Measurements from ENCODE around the gene RBL2. TPM values are rescaled to one million over a fixed set of nuclear protein-coding genes. Genes with fewer than 3 reads are reported as not detected.
A peak's percentile ranks its signal among the peaks of the same experiment; 100 is the strongest.

RBL2 gene
- total RNA-seq, 4 donors from 2014 or later: 27.7 to 115 (median 64.0) TPM

DNA sequence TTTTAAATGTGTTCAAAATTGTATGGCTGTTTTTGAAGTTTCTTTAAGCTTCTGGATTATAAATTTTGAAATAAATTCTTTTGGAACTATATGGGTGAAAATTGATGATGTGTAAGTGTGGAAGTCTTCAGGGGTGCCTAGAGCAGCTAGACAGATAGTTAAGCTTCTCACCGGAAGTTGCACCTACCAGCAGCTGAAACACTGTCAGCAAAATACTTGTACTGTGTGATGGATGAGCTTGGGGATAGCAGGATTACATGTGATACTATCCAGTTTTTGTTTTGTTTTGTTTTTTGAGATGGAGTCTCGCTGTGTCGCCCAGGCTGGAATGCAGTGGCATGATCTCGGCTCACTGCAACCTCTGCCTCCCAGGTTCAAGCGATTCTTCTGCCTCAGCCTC, 19.7 kb downstream of the RBL2 start:
- intact Hi-C loops (cut with DNase I; ENCODE audit: low total_unique reads): no loop called here
- 92% methylated on average over 5 of the region's 5 CpGs; no CpG with 5 or more reads in 1 of the 2 donors for WGBS, 2 donors (ENCODE audit: low coverage in 1 of 2)
- no peak overlapping the region for H3K4me3 ChIP-seq
- H3K36me3 ChIP-seq: peaks cover 0 to 61% (median 18%) of the 10 kb centered on the region in 4 donors
- H3K27me3 ChIP-seq: no peaks in the 10 kb centered on the region
- no peak overlapping the region for H3K27ac ChIP-seq
- in situ Hi-C loops (cut with MboI; ENCODE audit: low pct_ligation_motif_present in 1 of 4, low pct_unique_long_range_greater_than_20kb in 1 of 4, low sequenced_read_pairs in 3 of 4): loop anchor here in 1 of 4 donors (25.0 kb wide), 1 partner anchor 217 kb away; no protein-coding TSS in a partner anchor
- DNase-seq: no peak
- no peaks in the 10 kb centered on the region for H3K9me3 ChIP-seq
- H3K4me1 ChIP-seq: peaks cover 0 to 4% (median 0%) of the 10 kb centered on the region in 4 donors
- TF ChIP-seq POLR2A (IDR thresholded peaks at IDR 0.05) (no peak), EP300 (IDR thresholded peaks at IDR 0.05; ENCODE audit: low read depth) (no peak), POLR2AphosphoS5 (IDR thresholded peaks at IDR 0.05) (no peak)
- TF ChIP-seq, protein P1, sequence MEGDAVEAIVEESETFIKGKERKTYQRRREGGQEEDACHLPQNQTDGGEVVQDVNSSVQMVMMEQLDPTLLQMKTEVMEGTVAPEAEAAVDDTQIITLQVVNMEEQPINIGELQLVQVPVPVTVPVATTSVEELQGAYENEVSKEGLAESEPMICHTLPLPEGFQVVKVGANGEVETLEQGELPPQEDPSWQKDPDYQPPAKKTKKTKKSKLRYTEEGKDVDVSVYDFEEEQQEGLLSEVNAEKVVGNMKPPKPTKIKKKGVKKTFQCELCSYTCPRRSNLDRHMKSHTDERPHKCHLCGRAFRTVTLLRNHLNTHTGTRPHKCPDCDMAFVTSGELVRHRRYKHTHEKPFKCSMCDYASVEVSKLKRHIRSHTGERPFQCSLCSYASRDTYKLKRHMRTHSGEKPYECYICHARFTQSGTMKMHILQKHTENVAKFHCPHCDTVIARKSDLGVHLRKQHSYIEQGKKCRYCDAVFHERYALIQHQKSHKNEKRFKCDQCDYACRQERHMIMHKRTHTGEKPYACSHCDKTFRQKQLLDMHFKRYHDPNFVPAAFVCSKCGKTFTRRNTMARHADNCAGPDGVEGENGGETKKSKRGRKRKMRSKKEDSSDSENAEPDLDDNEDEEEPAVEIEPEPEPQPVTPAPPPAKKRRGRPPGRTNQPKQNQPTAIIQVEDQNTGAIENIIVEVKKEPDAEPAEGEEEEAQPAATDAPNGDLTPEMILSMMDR (IDR thresholded peaks at IDR 0.05): no peak

DNA sequence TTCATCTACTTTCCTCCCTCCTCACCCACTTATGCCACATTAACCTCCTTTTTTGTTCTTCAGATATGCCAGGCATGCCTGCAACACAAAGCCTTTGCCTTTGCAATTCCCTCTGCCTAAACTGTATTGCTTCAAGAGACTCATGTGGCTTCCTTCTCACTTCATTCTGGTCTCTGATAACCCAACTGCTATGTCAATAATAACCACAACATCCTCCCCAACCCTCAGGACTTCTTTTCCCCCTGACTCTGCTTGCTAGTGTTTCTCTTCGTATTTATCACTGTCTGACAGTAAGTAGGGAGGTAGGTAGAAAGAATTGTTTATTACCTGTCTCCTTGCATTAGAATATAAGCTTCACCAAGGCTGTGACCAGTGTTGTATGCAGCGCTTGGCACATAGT, 22.4 kb downstream of the RBL2 start:
- TF ChIP-seq POLR2AphosphoS5 (IDR thresholded peaks at IDR 0.05) (no peak), POLR2A (IDR thresholded peaks at IDR 0.05) (no peak), EP300 (IDR thresholded peaks at IDR 0.05; ENCODE audit: low read depth) (no peak)
- TF ChIP-seq, protein P1 (IDR thresholded peaks at IDR 0.05): no peak
- no peak overlapping the region for H3K4me3 ChIP-seq
- DNase-seq: no peak
- WGBS, 2 donors (ENCODE audit: low coverage in 1 of 2): 73 to 78% methylated on average over 2 of the region's 2 CpGs
- H3K27me3 ChIP-seq: no peaks in the 10 kb centered on the region
- peaks cover 0 to 70% (median 30%) of the 10 kb centered on the region in 4 donors for H3K36me3 ChIP-seq
- intact Hi-C loops (cut with DNase I; ENCODE audit: low total_unique reads) (no loop called here), in situ Hi-C loops (cut with MboI; ENCODE audit: low pct_ligation_motif_present in 1 of 4, low pct_unique_long_range_greater_than_20kb in 1 of 4, low sequenced_read_pairs in 3 of 4) (loop anchor here in 1 of 4 donors (25.0 kb wide), 1 partner anchor 219 kb away; no protein-coding TSS in a partner anchor)
- H3K27ac ChIP-seq: peak overlapping the region; percentile 24 to 48 (median 30)
- H3K9me3 ChIP-seq: no peaks in the 10 kb centered on the region
- peaks cover 0 to 4% (median 0%) of the 10 kb centered on the region in 4 donors for H3K4me1 ChIP-seq

DNA sequence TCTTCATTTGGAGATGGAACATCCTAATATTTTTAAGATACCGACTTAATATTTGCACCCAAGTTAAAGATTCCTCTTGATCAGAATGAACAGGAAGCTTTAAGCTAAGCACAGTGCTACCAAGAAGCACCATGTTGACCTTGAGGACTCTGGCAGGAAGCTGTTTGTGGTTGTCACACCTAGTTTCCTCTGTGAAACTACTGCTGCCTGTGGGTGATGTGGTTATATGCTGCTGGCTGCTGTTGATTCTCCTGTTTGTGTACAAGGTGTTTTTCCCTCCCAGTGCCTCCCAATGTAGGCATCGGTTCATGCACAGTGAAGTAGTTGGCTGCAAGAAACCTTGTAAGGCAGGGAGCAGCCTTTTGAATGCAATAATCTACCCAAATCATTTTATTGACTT, 23.4 kb downstream of the RBL2 start:
- Histone ChIP-seq H3K4me3 (no peak overlapping the region), H3K27me3 (no peaks in the 10 kb centered on the region), H3K36me3 (peaks cover 0 to 74% (median 30%) of the 10 kb centered on the region in 4 donors), H3K27ac (peak overlapping the region; percentile 24 to 48 (median 32)), H3K4me1 (peaks cover 0 to 4% (median 0%) of the 10 kb centered on the region in 4 donors), H3K9me3 (no peaks in the 10 kb centered on the region)
- WGBS, 2 donors (ENCODE audit: low coverage in 1 of 2): 57 to 79% methylated on average over 1 to 2 of the region's 2 CpGs
- in situ Hi-C loops (cut with MboI; ENCODE audit: low pct_ligation_motif_present in 1 of 4, low pct_unique_long_range_greater_than_20kb in 1 of 4, low sequenced_read_pairs in 3 of 4): loop anchor here in 1 of 4 donors (25.0 kb wide), 1 partner anchor 220 kb away; no protein-coding TSS in a partner anchor
- peak; percentile 57 for DNase-seq
- intact Hi-C loops (cut with DNase I; ENCODE audit: low total_unique reads): no loop called here
- no peak for TF ChIP-seq EP300 (IDR thresholded peaks at IDR 0.05; ENCODE audit: low read depth)
- peak in 1 of 3 donors; percentile 35 for TF ChIP-seq POLR2AphosphoS5 (IDR thresholded peaks at IDR 0.05)

DNA sequence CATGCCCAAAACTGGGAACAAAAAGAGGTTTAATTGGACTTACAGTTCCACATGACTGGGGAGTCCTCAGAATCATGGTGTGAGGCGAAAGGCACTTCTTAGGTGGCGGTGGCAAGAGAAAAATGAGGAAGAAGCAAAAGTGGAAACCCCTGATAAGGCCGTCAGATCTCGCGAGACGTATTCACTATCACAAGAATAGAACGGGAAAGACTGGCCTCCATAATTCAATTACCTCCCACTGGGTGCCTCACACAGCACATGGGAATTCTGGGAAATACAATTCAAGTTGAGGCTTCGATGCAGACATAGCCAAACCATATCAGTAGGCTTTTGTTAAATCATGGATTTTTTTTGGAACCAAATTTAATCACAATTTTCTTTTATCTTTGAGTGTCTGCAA, 24.4 kb downstream of the RBL2 start:
- Histone ChIP-seq H3K4me3 (no peak overlapping the region), H3K27me3 (no peaks in the 10 kb centered on the region), H3K9me3 (no peaks in the 10 kb centered on the region), H3K4me1 (peaks cover 0 to 4% (median 0%) of the 10 kb centered on the region in 4 donors), H3K27ac (no peak overlapping the region), H3K36me3 (peaks cover 0 to 74% (median 33%) of the 10 kb centered on the region in 4 donors)
- 90 to 93% methylated on average over 8 of the region's 8 CpGs for WGBS, 2 donors (ENCODE audit: low coverage in 1 of 2)
- DNase-seq: no peak
- in situ Hi-C loops (cut with MboI; ENCODE audit: low pct_ligation_motif_present in 1 of 4, low pct_unique_long_range_greater_than_20kb in 1 of 4, low sequenced_read_pairs in 3 of 4): loop anchor here in 1 of 4 donors (25.0 kb wide), 1 partner anchor 221 kb away; no protein-coding TSS in a partner anchor
- TF ChIP-seq EP300 (IDR thresholded peaks at IDR 0.05; ENCODE audit: low read depth) (no peak), POLR2AphosphoS5 (IDR thresholded peaks at IDR 0.05) (no peak), POLR2A (IDR thresholded peaks at IDR 0.05) (no peak)
- TF ChIP-seq, protein P1 (IDR thresholded peaks at IDR 0.05): no peak
- intact Hi-C loops (cut with DNase I; ENCODE audit: low total_unique reads): no loop called here
